ENCODE data around the gene PPP3CB.

GRCh38 chr10:73537709-73538108 lies 41.9 kb upstream of the PPP3CB start:
- no peak for TF ChIP-seq POLR2A (IDR thresholded peaks at IDR 0.05; ENCODE audit: low read depth, low read length)
- TF ChIP-seq POLR2AphosphoS5 (IDR thresholded peaks at IDR 0.05; ENCODE audit: low read depth, low read length) = no peak
- no peak for TF ChIP-seq TAF1 (IDR thresholded peaks at IDR 0.05; ENCODE audit: low read depth, low read length)
- no peak for TF ChIP-seq PAX5 (IDR thresholded peaks at IDR 0.05; ENCODE audit: insufficient read depth, low read length, severe bottlenecking)
- no peak for TF ChIP-seq SPI1 (IDR thresholded peaks at IDR 0.05; ENCODE audit: low read depth, low read length)
